Measurements from ENCODE around the gene SLC24A3.

SLC24A3 gene

DNA sequence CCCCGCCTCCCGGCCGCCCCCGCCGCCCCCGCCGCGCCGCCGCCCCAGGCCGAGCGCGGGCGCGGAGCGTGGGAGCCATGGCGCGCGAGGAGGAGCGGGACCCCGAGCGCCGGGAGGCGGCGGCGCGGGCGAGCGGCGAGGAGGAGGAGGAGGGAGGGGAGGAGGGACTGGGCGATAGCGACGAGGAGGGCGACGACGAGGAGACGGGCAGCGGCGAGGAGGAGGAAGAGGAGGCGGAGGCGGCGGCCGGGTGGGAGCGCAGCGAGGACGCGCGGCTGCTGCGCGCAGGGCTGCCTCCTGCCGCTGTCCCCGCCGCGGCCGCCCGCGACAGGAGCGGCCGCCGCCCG lies at the start of gene SLC24A3:
Gene SLC24A3 (plus strand): TSS at position 174 of the 347 bp plus-strand sequence.
- no peak for DNase-seq

DNA sequence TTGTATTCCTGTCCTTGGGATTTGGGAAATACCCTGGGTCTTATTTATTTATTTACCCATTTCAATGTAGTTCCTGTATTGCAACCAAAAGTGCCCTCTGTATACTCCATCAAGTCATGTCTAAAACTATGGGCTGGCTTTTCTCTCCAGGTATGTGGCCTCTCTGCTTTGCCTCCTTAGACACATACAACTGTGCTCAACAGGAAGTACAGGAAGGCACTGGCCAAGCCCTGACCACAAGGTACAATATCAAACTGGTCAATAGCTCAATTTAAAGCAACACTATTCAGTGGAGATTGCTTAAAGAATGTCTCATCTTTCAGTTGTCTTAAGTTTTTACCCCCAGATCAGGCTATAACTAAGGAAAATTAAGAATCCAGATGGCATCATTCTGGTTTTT lies 42.3 kb upstream of the SLC24A3 start:
- DNase-seq = no peak

DNA sequence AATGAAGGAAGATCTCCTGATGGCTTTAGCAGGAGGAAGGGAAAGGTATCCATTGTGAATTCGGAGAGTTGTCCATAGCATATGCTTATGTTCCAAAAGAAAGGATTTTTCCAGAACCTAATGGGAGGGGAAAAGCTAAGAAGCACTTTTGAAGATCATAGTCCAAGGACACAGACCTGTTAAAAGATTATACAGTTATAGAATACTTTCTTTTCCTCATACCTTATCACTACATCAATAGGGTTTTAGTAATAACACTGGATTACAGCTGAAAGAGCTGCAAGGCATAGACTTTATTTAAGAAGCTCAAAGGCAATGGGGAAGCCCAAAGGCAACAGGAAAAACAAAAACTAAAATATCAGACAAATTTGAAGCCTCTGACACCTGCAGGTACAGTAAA lies 39.8 kb upstream of the SLC24A3 start:
- no peak for DNase-seq

DNA sequence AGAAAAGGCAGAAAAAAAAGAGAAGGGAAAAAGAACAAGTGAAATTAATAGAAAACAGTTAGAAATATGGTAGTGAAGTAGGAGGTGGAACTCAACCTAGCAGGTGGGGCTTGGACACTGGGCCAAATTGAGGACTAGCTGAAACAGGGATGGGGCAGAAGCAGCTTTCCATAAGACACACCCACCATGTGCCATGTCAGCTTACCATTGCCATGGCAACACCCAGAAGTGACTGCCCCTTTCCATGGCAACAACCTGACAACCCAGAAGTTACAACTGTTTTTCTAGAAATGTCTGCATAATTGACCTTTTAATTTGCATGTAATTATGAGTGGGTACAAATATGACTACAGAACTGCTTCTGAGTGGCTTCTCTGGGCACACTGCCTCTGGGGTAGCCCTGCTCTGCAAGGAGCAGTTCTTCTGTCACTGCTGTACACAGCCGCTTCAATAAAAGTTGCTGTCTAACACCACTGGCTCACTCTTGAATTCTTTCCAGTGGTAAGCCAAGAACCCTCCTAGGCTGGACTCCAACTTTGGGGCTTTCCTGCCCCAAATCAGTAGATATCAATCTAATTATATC lies 35.9 kb upstream of the SLC24A3 start:
- no peak for DNase-seq

DNA sequence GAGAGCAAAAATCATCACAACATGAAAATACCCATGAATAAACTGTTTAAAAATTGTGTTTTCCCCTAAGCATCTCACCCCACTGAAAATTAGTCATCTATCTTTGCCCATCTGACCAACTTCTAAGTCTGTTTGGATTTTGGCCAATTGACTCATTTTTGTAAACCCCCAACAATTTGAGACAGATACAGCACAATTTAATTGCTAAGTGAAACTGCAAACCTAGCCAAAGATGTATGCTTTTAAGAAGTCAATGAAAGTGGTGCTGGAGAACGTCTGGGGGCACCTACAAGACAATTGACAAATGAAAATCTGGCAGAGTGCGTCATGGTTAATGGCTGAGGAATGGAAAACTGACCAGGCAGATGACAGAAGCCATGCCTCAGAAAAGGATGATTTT lies 30.9 kb upstream of the SLC24A3 start:
- no peak for DNase-seq

DNA sequence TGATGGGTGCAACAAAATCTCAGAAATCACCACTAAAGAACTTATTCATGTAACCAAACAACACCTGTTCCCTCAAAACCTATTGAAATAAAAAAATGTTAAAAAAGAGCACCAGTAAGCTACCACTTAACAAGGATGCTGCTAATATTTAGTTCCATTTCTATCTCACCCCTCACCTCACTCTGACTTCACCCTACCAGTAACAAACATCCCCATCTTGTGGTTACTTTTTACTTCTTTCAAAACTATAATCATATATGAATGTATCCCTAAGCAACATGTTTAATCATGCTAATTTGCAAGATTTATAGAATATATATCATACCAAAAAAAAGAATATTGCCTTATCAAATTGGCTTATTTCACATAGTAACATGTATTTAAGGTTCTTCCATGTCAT lies 27.4 kb upstream of the SLC24A3 start:
- no peak for DNase-seq

DNA sequence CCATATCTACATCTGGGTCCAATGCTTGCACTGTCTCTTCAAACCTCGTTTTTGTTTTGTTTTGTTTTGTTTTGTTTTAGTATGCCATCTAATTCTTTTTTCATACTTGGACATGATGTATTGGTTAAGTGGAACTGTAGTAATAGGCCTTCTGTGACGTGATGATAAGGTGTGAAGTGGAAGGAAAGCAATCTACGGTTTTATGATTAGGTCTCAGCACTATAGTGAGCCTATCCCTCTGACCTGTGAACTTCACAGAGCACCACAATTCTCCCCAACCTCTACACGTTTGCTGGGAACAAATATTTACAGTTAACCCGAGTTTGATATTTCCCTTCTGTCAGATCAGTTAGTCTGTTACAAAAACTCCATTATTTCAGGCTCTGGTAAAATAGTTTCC lies 19.1 kb upstream of the SLC24A3 start:
- no peak for DNase-seq

DNA sequence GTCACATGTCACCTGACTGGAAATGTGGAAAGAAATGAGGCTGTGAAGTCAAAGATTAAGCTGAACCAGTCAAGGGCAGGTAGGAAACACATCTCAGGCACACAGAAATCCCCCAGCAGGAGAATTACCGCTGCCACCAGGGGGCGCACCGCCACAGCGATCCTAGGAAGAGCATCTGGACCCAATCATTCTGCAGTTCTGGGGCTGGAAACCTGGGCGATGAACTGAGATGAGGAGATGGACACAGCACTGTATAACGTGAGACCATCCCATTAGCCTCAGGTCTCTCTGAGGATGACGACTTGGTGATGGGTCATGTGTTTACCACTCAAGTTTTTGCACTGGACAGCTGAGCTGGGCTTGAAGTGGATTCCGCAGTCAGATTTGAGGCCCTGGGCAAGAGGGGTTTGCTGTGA lies 6.5 kb upstream of the SLC24A3 start:
- peak; percentile 76 for DNase-seq

DNA sequence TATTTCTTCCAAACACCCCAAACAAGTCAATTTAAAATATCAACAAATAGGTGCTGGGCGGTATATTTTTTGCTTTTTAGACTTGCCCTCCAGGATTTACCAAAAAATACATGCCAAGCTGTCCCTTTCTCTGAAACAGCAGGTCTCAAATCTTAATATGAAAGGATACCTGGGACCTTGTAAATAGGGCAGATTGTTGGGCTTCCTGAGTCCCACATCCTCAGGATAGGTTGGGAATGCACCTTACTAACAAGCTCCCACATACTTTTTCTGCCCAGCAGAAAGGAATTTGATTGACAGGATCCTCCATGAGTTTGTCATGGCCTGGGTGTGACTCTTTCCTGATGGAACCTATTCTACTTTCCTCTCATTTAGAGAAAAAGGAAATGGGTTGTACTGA lies 4.9 kb upstream of the SLC24A3 start:
- DNase-seq = no peak

DNA sequence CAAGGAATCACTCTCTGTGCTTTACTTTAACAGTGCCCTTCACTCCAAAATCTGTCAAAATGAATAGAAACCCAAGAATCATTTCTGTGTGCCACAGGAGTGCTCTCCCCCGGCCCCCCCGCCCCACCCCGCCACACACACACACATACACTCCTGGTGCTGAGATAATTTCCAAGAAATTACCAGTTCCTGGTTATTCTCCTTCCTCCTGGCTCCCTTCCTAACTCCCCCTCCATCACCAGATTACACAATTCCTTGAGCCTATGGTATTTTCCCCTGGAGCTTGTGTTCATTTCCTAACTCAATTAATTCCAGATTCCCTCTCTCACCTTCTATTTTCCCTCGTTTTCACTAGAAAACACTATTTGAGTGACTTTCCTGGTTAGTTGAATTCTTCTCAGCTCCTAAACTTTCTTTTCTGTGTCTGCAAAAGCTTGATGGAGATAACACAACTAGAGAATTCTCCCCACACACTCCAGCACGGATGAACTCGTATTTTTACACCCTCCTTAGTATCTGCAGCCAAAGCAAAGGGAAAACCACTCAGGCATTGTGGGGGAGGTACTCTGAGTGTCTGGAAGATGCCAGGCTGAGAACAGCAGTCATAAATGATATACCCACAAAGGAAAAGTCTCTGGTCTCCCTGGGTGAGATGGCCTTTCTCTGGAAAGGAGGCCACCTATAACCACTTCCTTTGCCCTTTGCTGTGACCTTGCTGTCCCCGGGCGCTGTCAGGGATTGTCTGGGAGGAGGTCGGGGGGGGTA lies 1.9 kb upstream of the SLC24A3 start:
- DNase-seq = no peak

DNA sequence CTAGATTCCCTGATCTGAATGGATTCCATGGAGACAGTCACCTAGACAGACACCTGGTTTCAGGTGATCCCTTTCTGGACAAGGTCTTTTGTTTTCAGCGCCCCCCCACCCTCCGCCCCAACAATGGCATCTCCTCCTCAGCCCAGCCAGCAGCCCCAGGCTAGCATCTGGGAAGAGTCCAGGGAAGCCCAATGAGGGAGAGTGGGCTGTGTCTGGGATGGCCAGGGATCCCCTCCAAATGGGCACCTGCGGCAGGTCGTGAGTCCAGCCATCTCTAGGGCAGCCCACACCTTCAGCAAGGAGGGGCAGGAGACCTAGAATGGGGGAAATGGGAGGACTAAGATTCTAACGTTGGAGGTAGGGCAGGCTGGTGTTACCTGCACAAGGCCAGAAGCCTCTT lies 1.2 kb upstream of the SLC24A3 start:
- DNase-seq = no peak

DNA sequence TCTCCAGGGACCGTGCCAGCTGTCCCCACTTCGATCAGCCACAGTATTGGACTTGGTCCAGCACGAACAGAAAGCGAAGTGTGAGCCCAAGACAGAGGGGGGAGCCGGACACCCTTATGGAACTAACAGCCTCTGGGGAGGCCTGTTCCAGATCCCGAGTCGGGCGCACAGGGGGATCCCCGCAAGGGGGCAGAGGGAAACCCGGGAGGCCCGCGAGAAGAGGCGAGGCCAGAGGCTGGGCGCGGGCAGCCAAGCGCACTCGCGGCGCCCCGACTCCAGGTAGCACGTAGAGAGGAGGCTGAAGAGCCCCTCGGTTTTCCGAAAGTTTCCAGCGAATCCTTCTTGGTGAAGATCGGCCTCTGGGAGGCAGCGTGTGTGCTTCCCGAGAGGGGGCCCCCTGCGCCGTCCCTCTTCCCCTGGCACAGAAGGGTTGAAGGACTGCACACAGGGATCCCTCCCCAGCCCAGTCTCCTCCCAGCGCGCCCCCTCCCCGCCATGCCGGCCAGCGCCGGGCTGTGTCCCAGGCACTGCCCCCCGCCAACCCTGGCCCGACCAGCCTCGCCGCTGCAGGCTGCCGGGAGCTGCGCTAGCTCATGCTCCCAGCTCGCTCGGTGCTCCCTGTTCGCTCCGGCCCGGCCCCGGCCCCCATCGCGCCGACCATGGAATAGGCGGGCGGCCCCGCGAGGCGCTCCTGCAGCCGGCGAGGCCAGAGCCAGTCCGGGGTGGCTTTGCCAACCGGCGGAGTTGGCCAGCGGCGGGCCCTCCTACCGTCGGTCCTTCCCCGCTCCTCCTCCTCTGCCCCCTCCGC lies 577 bp upstream of the SLC24A3 start:
- DNase-seq = peak; percentile 76

DNA sequence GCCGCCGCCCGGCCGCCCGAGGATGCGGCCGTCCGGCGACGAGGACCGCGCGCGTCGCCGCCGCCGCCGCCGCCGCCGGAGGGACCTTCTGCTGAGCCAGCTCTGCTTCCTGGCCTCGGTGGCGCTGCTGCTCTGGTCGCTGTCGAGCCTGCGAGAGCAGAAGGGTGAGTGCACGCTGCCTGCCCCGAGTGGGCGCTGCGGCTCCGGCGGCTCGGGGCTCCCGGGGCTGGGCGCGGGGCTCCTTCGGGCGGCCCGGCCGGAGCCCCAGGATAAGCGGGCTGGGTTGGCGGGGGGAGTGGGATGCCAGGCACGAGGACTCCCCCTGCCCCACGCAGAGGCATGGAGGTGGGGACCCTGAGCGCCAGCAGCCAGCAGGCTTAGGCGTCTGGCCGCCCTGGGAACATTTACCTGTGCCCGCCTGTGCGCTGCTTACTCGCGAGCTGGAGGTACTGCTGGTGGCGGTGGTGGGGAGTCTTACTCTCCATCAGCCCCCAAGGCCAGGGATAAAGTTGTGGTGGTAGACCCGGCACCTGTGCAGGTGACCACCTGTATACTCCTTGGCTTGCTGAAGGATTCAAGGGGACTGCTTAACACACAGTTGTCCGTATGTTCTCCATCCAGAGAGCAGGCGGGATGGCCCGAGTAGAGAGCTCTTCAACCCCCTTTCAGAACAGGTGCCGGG lies 520 bp downstream of the SLC24A3 start:
- DNase-seq = peak; percentile 79

DNA sequence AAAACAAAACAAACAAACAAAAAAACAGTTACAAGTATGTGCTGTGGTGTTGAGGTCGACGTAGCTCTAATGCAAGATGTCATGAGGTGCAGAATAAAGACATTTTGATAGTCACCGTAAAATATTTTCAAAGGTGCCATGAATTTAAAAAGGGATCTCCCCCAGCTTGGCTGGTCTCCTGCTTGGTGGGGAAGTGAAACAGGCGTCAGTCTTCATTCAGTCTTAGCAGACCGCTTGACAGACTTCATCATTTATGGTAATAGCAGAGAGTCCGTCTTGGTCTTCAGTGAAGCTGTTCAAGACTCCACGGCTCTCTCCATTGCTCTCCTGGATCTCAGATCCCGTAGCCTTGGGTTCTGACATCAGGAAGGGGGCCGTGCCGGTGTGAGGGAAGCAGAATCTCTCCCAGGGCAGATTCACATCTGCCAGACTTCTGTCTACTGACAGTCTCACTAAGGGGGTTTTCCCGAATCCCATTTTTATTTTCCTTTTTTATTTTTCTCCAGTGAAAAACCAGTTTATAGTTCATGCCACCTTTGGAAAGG lies 1.6 kb downstream of the SLC24A3 start:
- DNase-seq = no peak

DNA sequence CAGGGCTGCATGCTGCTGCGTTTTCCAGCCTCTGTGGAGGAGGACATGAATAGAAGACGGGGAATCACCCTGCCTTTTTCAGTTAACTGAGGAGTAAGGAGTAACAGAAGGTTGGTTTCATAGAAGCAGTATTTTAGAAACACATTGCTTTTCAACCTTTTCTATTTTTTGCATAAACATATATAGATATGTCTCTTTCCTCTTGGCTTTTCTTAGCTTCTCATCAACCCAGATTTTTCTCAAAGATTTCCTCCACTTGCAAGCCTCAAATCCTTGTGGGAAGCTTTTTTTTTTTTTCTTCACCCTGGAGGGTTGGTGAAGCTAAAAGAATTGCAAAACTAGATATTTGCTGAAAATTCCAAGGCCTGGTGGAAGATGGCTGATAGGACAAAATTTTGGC lies 6.0 kb downstream of the SLC24A3 start:
- no peak for DNase-seq

DNA sequence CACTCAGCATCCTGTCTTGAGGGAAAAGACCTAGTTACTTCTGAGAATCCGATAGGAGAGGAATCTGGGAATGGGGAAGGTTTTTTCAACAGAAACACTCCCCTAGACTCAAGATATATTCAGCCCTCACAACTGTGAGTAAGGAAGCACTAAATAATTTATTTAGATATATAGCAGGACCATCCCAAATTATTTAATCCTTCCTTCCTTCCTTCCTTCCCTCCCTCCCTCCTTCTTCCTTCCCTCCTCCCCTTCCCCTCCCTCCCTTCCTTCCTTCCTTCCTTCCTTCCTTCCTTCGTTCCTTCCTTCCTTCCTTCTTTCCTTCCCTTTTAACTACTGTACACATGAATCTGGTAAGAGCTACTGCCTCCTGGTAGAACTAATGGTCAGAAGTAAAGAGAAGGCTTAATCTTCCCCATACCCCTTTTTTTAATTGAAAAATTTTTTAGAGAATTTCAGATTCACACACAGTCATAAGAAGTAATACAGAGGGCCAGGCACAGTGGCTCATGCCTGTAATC lies 10.1 kb downstream of the SLC24A3 start:
- DNase-seq = no peak

DNA sequence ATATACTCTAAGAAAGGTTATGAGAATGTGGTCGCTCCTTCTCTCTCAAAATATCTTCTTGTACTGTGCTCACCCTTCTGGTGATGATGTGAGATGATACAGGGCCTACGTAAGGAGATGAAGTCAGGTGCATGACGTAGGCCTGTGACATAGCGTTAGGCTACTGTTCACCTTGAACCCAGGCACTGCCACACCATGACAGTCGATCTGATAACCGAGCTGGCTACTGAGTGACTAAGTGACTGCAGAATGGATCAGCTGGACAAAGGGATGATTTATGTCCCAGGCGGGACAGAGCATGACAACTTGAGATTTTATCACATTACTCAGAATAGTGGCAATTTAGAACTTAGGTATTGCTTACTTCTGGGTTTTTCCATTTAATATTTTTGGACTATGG lies 11.2 kb downstream of the SLC24A3 start:
- no peak for DNase-seq

DNA sequence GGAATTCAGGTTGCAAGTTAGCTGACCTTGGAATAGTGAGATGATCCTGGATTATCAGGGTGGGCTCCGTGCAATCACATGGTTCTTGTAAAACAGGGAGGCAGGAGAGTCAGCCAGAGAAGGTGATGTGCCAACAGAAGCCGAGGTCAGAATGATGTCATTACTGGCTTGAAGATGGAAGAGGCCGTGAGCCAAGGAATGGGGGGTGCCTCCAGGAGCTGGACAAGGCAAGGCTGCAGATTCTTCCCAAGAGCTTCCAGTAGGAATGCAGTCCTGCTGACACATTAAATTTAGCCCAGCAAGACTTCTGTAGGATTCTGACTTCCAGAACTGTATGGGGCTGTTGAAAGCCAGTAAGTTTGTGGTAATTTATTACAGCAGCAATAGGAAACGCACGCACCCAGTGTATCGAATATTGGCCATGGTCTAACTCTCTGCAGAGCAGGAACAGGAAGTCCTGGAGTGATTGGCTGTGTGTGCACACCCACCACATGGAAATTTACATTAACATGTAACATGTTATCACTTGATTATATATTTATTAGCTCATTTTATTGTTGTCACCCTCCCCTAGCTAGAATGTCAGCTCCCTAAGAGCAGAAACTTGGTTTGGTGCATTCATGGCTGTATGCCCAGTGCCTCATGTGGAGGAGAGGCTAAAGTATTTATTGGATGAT lies 19.1 kb downstream of the SLC24A3 start:
- no peak for DNase-seq

DNA sequence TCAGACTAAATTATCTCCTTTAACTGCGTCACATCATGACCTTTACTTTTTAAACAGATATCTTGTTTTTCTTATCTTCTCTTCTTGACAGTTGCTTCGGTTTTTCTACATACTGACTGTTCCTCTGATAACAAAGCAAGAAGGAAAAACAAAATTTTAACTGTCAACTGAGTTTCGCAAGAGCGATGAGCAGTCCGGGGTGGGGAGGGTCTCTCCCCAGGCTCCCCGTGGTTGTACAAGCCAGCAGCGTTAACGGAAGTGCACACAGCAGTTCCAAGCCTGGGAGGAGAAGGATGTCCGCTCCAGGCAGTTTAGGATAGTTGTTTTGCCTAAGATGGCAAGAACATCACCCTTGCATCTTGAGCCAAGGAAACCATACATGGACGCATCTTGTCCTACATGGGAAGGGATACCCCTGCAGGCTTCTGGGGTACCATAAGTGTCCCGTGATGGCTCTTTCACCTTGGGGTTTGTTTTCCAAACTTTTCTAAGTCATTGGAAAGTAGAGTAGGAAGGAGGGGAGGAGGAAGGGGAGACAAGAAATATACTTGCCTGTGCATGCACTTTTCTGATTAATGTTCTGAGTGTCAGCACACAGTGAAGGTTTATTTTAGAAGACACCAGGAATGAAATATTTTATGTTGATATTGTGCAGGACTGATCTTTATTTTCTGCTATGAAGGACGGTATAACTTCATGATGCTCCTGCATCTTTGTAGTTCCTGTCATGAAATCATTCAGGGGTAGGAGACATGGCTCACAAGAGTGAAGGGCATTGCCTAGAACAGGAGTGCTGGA lies 20.8 kb downstream of the SLC24A3 start:
- DNase-seq = no peak

DNA sequence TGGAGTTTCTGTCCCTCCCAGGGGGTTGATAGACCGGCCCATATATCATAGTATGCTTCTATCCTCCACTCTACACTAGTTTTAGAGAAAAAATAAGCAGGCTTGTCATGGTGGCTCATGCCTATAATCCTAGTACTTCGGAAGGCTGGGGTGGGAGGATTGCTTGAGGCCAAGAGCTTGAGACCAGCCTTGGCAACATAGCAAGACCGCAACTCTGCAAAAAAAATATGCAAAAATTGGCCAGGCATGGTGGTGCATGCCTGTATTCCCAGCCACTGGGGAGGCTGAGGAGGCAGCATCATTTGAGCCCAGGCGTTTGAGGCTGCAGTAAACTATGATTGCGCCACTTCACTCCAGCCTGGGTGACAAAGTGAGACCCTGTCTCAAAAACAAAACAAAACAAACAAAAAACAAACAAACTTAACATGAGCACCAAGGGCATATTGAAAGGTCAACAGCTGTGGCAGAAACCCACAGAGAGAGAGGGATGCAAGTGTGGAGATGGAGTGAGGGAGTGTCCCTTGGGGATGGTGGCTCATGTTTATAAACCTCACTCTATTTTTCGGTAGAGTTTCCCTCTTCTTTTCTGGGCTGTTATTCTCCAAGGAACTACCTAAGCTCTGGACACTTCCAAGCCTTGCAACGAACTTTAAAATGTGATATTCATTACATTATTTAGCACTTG lies 24.1 kb downstream of the SLC24A3 start:
- no peak for DNase-seq

DNA sequence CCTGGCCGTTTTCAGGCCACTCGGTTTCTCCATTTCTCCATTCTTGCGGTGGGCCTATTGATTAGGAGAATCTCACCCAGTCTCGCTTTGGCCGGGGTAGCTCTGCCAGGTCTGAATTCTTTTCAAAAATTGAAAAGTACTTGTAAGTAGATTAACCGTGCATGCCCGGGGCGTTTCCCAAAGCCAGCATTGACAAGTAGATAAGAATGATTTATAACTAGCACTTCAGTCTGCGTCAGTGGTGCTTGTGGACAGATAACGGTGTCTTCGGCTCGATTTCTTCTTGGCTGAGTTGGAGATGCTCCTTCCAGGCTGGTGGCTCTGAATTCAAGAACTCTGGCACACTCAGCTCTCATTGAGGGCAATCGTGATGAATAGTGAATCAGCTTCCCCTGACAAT lies 29.0 kb downstream of the SLC24A3 start:
- DNase-seq = no peak
